Right lung (tissue), 10 donors: Measurements from ENCODE around the gene BORCS5. TPM values are rescaled to one million over a fixed set of nuclear protein-coding genes. Genes with fewer than 3 reads are reported as not detected.
"Not testable (repeated sequence)": the region's sequence is repeated elsewhere in the genome, so short reads cannot be mapped to it uniquely, and the experiment has no call there.

Experiments used
- DNase-seq, 2 donors: peaks; one replicate each; pipeline ENCODE4 v3.0.0-alpha.2; 2013
- long read RNA-seq, 8 donors: transcript quantifications; one replicate each; lab custom pipeline, GENCODE V29; 2026
- polyA plus RNA-seq, 5 donors: library from polyadenylated mRNA; unstranded; fragments of 120-200 nt; gene quantifications; one replicate each; pipeline versions ENCODE4 v1.2.1 to v1.2.3, GENCODE V29; 2013; ENCODE audit warnings: inconsistent platforms in 1 of 5, low replicate concordance in 1 of 5; ENCODE audit not compliant: insufficient read length in 5 of 5, insufficient read depth in 1 of 5

BORCS5 gene
- polyA plus RNA-seq, result 1 to 10 TPM; 7.1 to 8.8 (median 8.3) TPM
- long read RNA-seq, donor 1, full-length matches to known transcripts, result 4 of 85 reads
- long read RNA-seq, donor 1, partial matches to known transcripts, result 81 of 85 reads
- long read RNA-seq, donor 1, other reads (novel, unspliced or antisense), result 0 of 85 reads
- long read RNA-seq, donor 2, result 0 reads
- long read RNA-seq, donor 3, full-length matches to known transcripts, result 1 of 1 reads
- long read RNA-seq, donor 3, partial matches to known transcripts, result 0 of 1 reads
- long read RNA-seq, donor 3, other reads (novel, unspliced or antisense), result 0 of 1 reads
- long read RNA-seq, donor 4, full-length matches to known transcripts, result 2 of 2 reads
- long read RNA-seq, donor 4, partial matches to known transcripts, result 0 of 2 reads
- long read RNA-seq, donor 4, other reads (novel, unspliced or antisense), result 0 of 2 reads
- long read RNA-seq, donor 5, full-length matches to known transcripts, result 7 of 7 reads
- long read RNA-seq, donor 5, partial matches to known transcripts, result 0 of 7 reads
- long read RNA-seq, donor 5, other reads (novel, unspliced or antisense), result 0 of 7 reads
- long read RNA-seq, donor 6, full-length matches to known transcripts, result 3 of 35 reads
- long read RNA-seq, donor 6, partial matches to known transcripts, result 32 of 35 reads
- long read RNA-seq, donor 6, other reads (novel, unspliced or antisense), result 0 of 35 reads
- long read RNA-seq, donor 7, full-length matches to known transcripts, result 3 of 3 reads
- long read RNA-seq, donor 7, partial matches to known transcripts, result 0 of 3 reads
- long read RNA-seq, donor 7, other reads (novel, unspliced or antisense), result 0 of 3 reads
- long read RNA-seq, donor 8, partial matches to known transcripts, result 0 of 2 reads
- long read RNA-seq, donor 8, other reads (novel, unspliced or antisense), result 0 of 2 reads

DNA sequence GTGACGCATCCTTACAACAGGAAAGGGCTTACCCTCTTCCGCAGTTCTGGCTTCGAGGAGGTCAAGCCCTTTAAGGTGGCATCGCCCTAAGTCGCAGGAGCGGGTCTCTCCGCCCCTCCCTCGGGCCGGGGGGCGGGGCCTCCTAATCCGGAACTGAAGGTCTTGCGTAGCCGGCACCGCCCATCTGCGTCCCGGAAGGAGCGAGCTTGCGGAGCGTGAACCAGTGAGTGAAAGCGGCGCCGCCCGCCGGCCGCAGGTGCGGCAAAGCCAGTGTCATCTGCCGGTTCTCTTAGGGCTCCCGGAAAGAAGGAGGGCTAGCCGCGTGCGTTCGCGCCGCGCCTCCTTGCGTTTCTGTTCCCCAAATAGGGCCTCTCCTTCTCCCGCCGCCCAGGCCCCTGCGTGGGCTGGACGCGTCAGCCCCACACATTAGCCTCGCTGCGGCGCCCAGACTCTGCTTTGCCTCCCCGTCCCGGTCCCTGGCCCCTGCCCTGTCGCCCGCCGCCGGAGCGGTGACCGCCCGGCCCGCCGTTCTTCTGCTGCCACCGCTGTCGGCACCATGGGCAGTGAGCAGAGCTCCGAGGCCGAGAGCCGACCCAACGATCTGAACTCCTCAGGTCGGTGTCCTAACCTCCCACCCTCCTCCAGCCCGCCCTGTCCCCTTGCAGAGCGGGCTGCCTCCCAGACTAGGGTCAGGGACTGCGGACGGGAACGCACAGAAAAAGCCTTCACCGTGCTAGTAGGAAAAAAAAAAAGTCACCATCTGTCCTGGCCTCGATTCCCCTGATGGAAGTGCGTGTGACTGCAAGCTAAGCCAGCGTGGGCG, at the start of gene BORCS5:
Gene BORCS5, plus strand, starts transcription at position 183 of the 823 bp plus-strand sequence. Its CDS starts 374 bp downstream, at position 557.
- DNase-seq, result peak; percentile 91

DNA sequence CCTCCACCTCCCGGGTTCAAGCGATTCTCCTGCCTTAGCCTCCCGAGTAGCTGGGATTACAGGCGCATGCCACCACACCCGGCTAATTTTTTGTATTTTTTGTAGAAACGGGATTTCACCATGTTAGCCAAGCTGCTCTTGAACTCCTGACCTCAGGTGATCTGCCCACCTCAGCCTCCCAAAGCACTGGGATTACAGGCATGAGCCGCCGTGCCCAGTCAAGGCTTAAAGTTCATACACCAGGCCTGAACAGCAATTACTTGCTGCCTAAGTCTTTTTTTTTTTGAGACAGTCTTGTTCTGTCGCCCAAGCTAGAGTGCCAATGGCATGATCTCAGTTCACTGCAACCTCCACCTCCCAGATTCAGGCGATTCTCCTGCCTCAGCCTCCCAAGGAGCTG, 46.2 kb upstream of the BORCS5 start:
- DNase-seq, result not testable (repeated sequence)

DNA sequence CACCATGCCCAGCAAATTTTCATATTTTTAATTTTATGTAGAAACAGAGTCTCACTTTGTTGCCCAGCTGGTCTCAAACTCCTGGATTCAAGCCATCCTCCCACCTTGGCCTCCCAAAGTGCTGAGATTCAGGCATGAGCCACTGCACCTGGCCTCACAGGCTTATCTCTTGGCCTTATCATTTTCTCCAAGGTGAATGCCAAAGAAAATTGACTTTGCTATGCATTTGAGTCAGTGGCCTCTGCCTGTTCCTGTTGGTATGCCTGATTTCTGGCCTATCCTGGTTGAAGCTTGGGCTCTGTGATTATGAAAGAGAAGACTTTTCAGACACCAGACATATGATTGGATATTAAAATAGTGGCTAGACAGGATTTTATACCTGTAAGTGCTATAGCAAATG, 41.0 kb upstream of the BORCS5 start:
- no peak for DNase-seq

DNA sequence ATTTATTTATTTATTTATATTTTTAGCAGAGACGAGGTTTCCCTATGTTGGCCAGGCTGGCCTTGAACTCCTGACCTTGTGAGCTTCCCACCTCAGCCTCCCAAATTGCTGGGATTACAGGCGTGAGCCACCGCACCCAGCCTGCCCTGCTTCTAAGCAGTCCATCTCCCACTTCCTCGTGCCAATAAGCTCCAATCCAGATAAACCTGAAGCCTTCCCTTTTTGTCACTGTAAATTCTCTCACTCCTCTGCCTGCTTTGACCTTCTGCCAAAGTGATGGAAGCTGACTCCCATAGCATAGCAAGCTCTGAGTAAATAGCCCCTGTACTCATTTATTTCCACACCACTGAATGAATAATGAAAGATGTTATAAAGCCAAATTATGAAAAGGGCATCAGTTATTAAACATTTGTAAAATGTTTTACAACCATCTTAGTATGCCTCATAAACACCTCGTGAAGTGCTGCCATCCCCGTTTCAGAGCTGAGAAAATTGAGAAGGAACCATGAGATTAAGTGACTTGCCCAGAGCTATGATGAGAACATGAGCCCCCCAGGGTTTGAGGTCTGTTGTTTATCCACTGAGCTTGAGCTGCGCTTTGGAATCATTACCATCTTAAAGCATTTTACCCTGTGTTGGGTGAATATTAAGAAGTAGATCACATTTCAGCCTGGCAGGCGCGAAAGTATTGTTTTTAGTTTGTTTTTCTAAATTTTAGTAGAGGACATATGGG, 37.3 kb upstream of the BORCS5 start:
- no peak for DNase-seq

DNA sequence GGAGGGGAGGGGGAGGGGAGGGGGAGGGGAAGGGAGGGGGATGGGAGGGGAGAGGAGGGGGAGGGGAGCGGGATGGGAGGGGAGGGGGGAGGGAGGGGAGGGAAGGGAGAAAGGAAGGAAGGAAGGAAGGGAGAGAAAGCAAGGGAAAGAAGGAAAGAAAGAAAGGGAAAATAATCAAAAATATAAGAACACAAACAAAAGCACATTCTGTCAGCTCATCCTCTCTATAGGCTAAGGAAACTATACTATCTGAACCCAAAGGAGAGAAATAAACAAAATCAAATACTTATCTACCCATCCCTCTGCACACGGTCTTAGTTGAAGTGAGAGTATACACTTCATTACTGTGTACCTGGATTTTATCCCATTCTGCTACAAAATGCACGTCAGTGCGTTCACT, 33.8 kb upstream of the BORCS5 start:
- DNase-seq, result no peak

DNA sequence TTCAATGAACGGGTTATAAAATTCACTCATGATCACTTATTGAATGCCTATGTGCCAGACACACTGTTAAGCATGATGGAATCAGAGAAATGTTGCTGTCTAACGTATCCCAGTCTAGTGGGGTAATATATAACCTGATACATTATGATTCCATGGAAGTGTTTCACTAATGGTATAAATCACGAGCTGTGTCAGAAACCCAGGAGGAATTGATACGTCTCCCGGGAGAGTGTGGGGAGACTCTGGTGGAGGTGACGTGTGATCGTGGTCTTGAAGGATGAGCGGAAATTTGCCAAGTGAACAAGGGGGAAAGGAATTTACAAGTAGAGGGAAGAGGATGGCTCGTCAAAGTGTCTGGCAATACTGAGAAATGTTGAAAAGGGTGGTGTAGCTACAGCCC, 33.3 kb upstream of the BORCS5 start:
- DNase-seq, result no peak

DNA sequence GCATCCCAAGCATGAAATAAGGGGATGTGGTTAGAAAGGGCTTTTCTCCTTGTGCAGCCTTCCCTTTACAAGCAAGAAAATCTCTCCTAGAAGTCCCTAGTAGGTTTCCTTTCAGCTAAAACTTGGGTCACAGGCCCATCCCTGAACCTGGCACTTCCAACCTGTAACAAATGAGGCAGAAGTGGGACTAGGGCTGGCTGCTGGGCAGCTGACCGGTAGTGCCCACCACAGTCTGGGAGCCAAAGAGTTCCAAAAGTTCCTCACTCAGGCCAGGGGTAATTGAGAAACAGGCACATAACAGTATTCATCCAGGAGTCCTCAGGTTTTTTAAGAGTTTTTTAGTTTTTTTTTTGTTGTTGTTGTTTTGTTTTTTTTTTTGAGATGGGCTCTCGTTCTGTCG, 30.6 kb upstream of the BORCS5 start:
- DNase-seq, result no peak

DNA sequence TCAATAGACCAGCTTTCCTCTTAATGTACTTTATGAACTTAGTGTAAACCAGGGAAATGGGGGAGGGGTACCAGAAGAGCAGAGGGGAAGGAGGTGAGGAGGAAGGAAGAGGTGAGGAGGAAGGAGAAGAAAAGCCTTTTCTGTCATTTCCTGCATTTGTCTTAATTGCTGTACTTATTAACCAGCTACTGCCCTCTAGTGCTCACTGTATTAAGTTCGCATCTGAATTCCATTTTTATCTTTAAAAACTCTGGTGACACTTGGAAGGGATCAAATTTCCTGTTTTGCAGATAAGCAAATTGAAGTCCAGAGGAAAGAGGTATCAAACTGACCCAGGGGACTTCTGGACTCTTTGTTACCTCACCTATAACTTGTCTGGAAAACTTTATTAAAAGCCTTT, 29.1 kb upstream of the BORCS5 start:
- DNase-seq, result peak; percentile 62 to 66

DNA sequence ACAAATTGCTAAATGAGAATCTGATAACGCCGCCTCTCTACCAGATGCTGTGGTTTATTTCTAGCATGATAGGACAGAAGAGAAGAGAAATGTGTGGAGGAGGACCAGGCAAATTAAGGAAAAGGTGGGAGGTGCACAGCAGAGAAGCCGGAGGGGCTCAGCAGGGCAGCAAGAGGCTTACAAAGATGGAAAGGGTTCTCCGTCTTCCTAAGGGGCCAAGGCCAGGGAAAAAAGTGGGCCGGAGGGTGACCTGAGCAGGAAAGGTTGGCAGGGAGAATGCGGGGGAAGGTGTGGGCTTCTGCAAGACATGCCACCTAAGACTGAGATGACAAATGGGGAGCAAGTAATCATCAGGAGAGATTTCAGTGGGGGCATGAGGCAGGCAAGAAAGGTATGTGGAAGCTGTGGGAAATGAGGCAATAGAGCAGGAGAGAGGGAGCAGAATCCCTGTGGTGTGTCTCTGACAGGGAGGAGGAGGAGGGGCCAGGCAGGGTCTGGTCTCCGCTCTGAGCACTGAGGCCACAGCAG, 25.6 kb upstream of the BORCS5 start:
- DNase-seq, result no peak

DNA sequence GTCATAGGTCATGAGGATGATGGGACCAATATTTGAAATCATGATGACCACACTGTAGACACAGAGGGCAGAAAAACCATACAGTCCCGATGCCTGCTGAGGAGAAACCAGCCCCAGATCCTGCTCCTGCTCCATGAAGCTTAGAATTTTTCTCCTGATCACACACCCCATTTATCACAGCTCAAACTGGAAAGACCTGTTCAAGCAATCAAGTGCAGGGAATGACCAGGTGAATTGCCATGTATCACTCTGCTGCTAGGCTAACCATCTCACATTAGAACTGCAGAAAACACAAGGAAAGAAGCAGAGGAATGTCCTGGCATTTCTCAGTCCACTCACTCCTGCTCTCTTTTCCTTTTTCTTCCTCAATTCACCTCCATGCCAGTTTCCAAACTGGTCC, 25.0 kb upstream of the BORCS5 start:
- peak in 1 of 2 donors; percentile 36 for DNase-seq

DNA sequence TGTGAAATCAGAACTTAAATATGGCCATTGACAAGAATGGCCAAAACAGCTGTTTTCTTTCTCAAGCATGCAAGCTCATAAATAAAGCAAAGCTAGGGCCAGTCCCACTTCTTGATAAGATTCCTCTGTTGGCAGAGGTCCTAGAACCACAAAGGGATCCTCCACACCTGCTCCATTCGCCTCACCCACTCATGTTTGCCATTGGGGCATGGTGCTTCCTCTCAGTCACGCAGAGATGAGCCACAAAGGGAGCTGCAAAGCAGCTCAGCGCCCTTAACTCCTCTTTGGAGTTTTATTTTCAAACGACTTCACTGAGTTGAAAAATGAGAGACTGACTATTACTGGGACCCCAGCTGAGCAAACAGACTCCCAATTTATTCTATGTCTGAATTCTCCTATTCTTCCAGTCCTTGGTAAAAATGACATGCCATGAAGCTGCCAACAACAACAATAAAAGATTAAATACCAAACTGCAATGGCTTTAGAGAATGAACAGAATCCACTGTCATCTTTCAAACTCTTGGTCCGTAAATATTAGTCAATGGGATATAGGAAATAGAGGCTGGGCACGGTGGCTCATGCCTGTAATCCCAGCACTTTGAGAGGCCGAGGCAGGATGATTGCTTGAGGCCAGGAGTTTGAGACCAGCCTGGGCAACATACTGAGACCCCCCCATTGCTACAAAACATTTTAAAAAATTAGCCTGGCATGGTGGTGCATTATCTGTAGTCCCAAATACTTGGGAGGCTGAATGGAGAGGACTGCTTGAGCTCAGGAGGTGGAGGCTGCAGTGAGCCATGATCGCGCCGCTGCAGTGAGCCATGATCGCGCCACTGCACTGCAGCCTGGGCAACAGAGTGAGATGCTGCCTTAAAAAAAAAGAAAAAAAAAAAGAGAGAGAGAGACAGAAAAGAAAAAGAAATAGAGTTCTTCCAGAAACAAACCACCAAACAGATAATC, 23.2 kb upstream of the BORCS5 start:
- peak; percentile 80 to 85 for DNase-seq

DNA sequence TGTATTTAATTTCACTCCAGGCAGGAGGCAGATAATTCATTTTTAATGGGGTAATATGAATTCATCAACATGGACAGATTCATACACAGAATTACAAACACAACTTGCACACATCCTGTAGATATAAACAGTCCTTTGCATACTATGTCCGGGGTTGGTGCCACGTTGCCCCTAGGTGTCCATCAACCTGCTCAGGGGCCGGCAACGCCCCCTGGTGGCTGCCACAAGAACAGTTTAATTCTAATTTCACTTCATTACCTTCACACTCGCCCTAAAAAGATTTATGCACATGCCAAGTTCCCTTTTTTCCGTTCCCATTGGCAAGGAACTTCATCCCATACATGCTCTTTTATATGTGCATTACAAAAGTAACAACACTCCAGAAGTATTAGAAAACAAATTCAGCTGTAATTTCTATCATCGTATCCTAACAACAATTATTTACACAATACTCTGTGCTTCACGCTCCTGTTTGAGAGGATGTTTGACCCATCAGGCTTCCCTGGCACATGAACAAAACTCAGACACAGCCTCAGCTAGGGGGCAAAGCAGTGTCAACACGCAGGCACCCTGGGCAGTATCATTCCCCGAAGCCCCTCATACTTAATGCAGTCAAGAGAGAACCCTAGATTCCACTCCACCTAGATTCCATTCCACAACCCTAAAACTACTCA, 22.4 kb upstream of the BORCS5 start:
- peak; percentile 75 to 81 for DNase-seq

DNA sequence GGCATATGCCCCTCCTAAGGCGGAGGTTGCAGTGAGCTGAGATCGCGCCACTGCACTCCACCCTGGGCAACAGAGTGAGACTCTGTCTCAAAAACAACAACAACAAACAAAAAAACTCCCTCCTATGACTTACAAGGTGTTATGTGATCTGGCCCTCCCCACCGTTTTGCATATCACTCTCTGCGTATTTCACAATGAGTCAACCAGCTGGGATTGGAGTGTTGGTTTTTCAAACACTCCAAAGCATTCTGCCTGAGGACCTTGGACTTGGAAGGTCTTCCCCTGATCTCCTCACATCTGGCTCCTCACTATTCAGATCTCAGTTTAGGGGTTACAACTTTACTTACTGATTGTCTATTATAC, 20.8 kb upstream of the BORCS5 start:
- peak in 1 of 2 donors; percentile 41 for DNase-seq

DNA sequence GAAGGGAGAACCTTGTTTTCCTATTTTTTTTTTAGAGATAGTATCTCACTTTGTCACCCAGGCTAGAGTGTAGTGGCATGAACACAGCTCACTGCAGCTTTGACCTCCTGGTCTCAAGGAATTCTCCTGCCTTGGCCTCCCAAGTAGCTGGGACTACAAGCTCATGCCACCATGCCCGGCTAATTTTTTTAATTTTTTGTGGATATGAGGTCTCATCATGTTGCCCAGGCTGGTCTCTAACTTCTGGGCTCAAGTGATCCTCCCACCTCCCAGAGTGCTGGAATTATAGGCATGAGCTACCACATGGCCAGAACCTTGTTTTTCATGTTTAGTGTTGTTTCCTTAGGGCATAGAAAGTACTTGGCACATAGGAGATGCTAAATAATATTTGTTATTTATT, 20.4 kb upstream of the BORCS5 start:
- no peak for DNase-seq

DNA sequence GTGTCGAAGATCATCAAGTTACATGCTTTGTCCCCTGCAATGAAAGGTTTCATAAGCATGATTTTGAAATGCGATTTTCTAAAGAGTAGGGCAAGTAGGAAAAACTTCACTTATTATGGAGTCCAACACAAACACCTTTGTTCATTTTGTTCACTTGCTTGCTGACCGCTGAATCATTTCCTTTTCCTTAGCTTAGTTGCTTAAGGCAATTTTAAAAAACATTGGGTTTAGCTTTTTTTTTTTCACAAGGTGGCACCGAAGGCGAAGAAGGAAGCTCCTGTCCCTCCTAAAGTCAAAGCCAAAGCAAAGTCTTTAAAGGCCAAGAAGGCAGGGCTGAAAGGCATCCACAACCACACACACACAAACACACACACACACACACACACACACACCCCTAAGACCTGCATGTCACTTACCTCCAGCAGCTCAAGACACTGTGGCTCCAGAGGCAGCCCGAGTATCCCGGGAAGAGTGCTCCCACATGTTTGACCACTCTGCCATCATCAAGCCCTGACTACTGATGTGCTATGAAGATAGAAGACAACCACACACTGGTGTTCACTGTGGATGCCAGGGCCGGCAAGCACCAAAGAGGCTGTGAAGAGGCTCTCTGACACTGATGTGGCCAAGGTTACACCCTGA, 18.2 kb upstream of the BORCS5 start:
- DNase-seq, result no peak

DNA sequence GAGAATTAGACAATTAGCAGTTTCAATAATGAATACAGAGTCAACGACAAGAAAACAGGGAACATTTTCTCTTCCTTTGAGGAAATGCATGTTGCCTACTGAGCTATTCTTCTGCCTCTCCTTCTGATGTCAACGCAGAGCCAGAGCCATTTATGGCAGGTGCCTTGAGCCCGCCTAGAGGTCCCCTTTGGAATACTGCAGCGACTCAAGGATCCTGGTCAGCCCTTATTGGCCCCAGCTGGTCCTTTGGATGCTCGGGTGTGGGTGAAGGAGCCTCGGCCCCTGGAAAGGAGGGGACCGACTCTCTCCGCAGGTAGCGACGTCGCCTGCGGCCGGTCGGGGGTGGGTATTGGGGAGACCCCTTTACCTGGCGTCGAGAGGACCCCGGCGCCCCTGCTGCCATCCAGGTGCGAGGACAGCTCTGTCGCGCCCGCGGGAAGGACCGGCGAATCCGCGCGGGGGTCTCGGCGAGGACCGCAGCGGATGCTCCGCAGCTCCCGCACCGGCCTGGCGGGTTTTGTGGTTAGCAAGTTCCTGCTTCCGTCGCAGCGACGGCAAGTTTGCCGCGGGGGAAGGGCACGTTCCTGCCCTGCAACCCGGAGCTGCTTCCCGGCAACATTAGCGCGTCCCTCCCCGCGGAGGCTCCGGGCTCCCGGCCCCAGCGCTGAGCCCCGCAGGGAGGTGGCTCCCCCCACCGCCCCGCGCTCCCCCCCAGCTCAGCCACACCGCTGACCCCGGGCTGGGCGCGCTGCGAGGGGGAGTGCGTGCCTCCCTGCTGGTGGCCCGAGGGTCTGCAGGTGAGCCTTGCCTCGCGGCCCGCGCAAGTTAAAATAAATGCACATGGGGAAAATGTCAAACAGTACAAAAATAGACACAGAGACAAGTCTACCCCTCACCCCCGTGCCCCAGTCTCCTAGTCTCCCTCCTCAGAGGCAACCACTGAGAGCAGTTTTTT, 6.9 kb upstream of the BORCS5 start, which contains the start of gene MANSC1:
Gene MANSC1, minus strand, starts transcription at position 532 of the 955 bp plus-strand sequence. CDS start 6,928 bp downstream, outside the sequence.
- DNase-seq, result peak; percentile 47 to 53

DNA sequence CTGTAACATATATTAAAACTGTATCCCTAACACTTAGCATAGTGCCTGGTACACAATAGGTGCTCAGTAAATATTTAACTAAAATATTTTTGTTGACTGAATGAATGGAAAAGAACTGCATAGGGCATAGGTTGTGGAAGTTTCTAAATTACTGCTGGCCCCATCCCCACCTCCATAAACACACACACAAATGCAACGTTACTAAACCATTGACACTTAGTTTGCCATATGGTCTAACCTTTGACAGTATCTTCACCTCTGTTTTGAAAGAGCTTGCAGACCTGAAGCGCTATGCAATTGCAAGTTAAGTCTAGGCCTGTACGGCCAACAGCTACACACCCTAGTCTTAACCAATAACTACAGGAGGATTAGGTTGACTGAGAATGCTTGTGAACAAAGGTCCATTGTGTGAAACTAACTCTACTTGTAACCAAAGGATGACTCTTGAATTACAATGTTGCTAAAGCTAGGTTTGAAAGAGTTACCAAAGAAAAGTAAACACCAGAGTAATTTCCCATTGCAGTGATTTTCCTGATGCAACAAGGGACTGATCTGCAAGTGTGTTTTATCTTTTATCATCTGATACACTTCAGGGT, 5.9 kb upstream of the BORCS5 start:
- no peak for DNase-seq
